Endothelial cell of umbilical vein (primary cell): ENCODE results near the gene SPEM2. TPM values are rescaled to one million over a fixed set of nuclear protein-coding genes. Genes with fewer than 3 reads are reported as not detected.
"Not testable (repeated sequence)": the region's sequence is repeated elsewhere in the genome, so short reads cannot be mapped to it uniquely, and the experiment has no call there.

ENCODE experiments used
- BruUV-seq: library from RNA; stranded (reverse); fragments of 400-500 nt; replicated peaks from 2 replicates; lab custom pipeline; 2021; lab: Mats Ljungman, UMichigan
- CTCF ChIA-PET: fragments of 300-600, 350-600 bp; sonication (Branson Sonifier 250); formaldehyde crosslinking; loops from one replicate; lab custom pipeline; 2021; ENCODE audit warnings: antibody characterized with exemption, inconsistent platforms; lab: Charles Lee
- POLR2A ChIA-PET: fragments of 300-600, 350-600 bp; sonication (Branson Sonifier 250); formaldehyde crosslinking; loops from one replicate; lab custom pipeline; 2021; ENCODE audit warnings: antibody characterized with exemption, inconsistent platforms; lab: Charles Lee
- DNase-seq: peaks from one replicate; pipeline ENCODE4 v3.0.0-alpha.2; 2011; ENCODE audit warnings: low read depth, low spot score
- FAIRE-seq: peaks from 2 replicates; lab custom pipeline; 2011; peaks lifted over from hg19 to GRCh38; lab: Jason Lieb, UNC
- H2AFZ ChIP-seq: 2 replicates; pipeline ENCODE4 v1.6.0; 2012; ENCODE audit warnings: low read depth, low read length, control low read depth, inconsistent platforms
- H3K27ac ChIP-seq: 2 replicates; pipeline ENCODE4 v1.5.1; 2011; ENCODE audit warnings: low read depth, mild to moderate bottlenecking, control low read depth, low read length, moderate library complexity; ENCODE audit not compliant: insufficient read depth
- H3K27me3 ChIP-seq, 2 experiments: 2 replicates each; pipeline versions ENCODE4 v1.6.0 to v1.6.1; 2011; ENCODE audit warnings: low read length in 2 of 2, mixed read lengths in 1 of 2; ENCODE audit not compliant: control insufficient read depth in 2 of 2, insufficient read depth in 2 of 2
- H3K36me3 ChIP-seq, 2 experiments: 2 replicates in 1 of 2; 3 replicates in 1 of 2; pipeline ENCODE4 v1.5.1; 2011; ENCODE audit warnings: low read length in 2 of 2, mild to moderate bottlenecking in 1 of 2, moderate library complexity in 1 of 2; ENCODE audit not compliant: control insufficient read depth in 2 of 2, insufficient read depth in 2 of 2; ENCODE audit errors: extremely low read depth in 1 of 2
- H3K4me1 ChIP-seq: 3 replicates; pipeline ENCODE4 v1.5.1; 2011; ENCODE audit warnings: mild to moderate bottlenecking, low read length; ENCODE audit not compliant: control insufficient read depth, insufficient read depth; ENCODE audit errors: extremely low read depth
- H3K4me2 ChIP-seq: 2 replicates; pipeline ENCODE4 v1.6.1; 2011; ENCODE audit warnings: low read length, control low read depth, mixed read lengths; ENCODE audit not compliant: insufficient read depth
- H3K4me3 ChIP-seq, 3 experiments: fragments of 200-600 bp in 1 of 3; sonication (generic), shearing (Covaris generic) in 1 of 3; replicated peaks in 1 of 3; 2 replicates each; pipeline ENCODE4 v1.5.1; 2011 to 2016; ENCODE audit warnings: control low read depth in 3 of 3, low read length in 3 of 3, mild to moderate bottlenecking in 2 of 3, inconsistent platforms in 1 of 3, low read depth in 1 of 3, moderate library complexity in 1 of 3; ENCODE audit not compliant: insufficient read depth in 1 of 3
- H3K79me2 ChIP-seq: 2 replicates; pipeline ENCODE4 v1.6.0; 2012; ENCODE audit warnings: low read length, inconsistent platforms; ENCODE audit not compliant: control insufficient read depth, insufficient read depth
- H3K9ac ChIP-seq: replicated peaks from 2 replicates; pipeline ENCODE3; 2011; ENCODE audit warnings: low read length, control low read depth; ENCODE audit not compliant: insufficient read depth; ENCODE audit errors: extremely low read depth
- H3K9me1 ChIP-seq: replicated peaks from 3 replicates; pipeline ENCODE4 v1.6.0; 2011; ENCODE audit warnings: mild to moderate bottlenecking, low read length; ENCODE audit not compliant: control insufficient read depth, insufficient read depth; ENCODE audit errors: extremely low read depth
- H3K9me3 ChIP-seq: replicated peaks from 2 replicates; pipeline ENCODE4 v1.5.1; 2012; ENCODE audit warnings: low read length, inconsistent platforms; ENCODE audit not compliant: control insufficient read depth, insufficient read depth
- H4K20me1 ChIP-seq: replicated peaks from 2 replicates; pipeline ENCODE3; 2011; ENCODE audit warnings: mild to moderate bottlenecking, low read length; ENCODE audit not compliant: control insufficient read depth, insufficient read depth; ENCODE audit errors: extremely low read depth
- EZH2 ChIP-seq: IDR thresholded peaks from 2 replicates; pipeline ENCODE4 v1.6.1; 2012; ENCODE audit warnings: borderline replicate concordance, low read depth, mild to moderate bottlenecking, moderate library complexity, low read length, inconsistent platforms; ENCODE audit not compliant: severe bottlenecking
- FOS ChIP-seq: IDR thresholded peaks from 2 replicates; pipeline ENCODE4 v1.6.1; 2011; ENCODE audit warnings: mild to moderate bottlenecking, low read length, moderate library complexity, borderline replicate concordance; ENCODE audit not compliant: insufficient read depth
- GATA2 ChIP-seq: IDR thresholded peaks from 2 replicates; pipeline ENCODE4 v1.7.0; 2011; ENCODE audit warnings: low read depth, mild to moderate bottlenecking, moderate library complexity, mixed read lengths, low read length; ENCODE audit not compliant: insufficient read length, insufficient read depth
- JUN ChIP-seq: IDR thresholded peaks from 2 replicates; pipeline ENCODE4 v1.6.1; 2011; ENCODE audit warnings: borderline replicate concordance, low read depth; ENCODE audit not compliant: insufficient read length, insufficient read depth
- MYC ChIP-seq: IDR thresholded peaks from one replicate; pipeline ENCODE4 v1.6.1; 2011; ENCODE audit warnings: mild to moderate bottlenecking, low read depth, low read length
- POLR2A ChIP-seq: IDR thresholded peaks from 2 replicates; pipeline ENCODE4 v1.6.1; 2012; ENCODE audit warnings: low read depth, mild to moderate bottlenecking, control low read depth, low read length
- POLR2AphosphoS5 ChIP-seq: IDR thresholded peaks from 2 replicates; pipeline ENCODE4 v1.6.1; 2012; ENCODE audit warnings: low read depth, mild to moderate bottlenecking, control low read depth, low read length, moderate library complexity; ENCODE audit not compliant: insufficient read depth
- dilution Hi-C: fragments of 300-500 bp; cut with MboI; formaldehyde crosslinking; loops from one replicate; pipeline ENCODE4 v1.15.0; 2019; ENCODE audit warnings: low sequenced_read_pairs; ENCODE audit not compliant: extremely low pct_ligation_motif_present
- intact Hi-C: fragments of 100-400 bp; cut with micrococcal nuclease; formaldehyde crosslinking; loops from one replicate; pipeline ENCODE4 v1.10.0; 2022
- polyA plus RNA-seq, 4 experiments: library from polyadenylated mRNA; depleted of rRNA in 3 of 4; stranded (reverse) in 3 of 4; unstranded in 1 of 4; fragments of >200 nt; gene quantifications; 2 replicates each; pipeline versions ENCODE4 v1.2.1 to v1.2.3, GENCODE V29; 2011 to 2012; ENCODE audit warnings: missing spikeins in 1 of 4
- total RNA-seq: library from RNA; stranded (reverse); gene quantifications from 2 replicates; pipeline ENCODE4 v1.2.3, GENCODE V29; 2021
- TF ChIP-seq, protein P1 (sequence below): IDR thresholded peaks from 2 replicates; pipeline ENCODE4 v1.6.1; 2011; ENCODE audit not compliant: insufficient read depth, insufficient read length
- TF ChIP-seq, protein P2 (sequence below), 2 donors: IDR thresholded peaks; 1 replicate in 1 of 2; 2 replicates in 1 of 2; pipeline ENCODE4 v1.5.1; 2011; ENCODE audit warnings: low read length in 2 of 2, mild to moderate bottlenecking in 2 of 2, moderate library complexity in 2 of 2, control low read depth in 1 of 2, inconsistent platforms in 1 of 2, low read depth in 1 of 2; ENCODE audit not compliant: insufficient read depth in 1 of 2; ENCODE audit errors: extremely low read depth in 1 of 2

Gene SPEM2
- total and polyA plus RNA-seq, 2 donors (not counting 3 experiments of a cell fraction or from before 2014, with no cell fraction given) = not detected

DNA sequence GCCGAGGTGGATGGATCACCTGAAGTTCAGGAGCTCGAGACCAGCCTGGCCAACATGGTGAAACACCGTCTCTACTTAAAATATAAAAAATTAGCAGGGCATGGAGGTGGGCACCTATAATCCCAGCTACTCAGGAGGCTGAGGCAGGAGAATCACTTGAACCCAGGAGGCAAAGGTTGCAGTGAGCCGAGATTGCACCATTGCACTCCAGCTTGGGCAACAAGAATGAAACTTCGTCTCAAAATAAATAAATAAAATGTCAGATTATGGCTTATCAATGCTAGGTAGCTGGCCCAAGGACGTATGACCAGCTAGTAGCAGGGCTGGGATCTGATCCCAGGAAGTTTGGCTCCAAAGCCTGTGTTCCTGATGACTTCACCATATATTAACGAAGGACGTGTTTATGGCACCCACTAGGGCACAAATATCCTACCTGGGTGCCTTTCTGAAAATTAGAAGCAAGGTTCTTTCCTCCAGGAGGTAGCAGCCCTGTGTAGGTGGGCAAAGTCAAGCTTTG is 45.1 kb downstream of the SPEM2 start:
- H3K9me3 ChIP-seq, H3K4me2 ChIP-seq, dilution Hi-C loops, BruUV-seq, H2AFZ ChIP-seq, H3K4me1 ChIP-seq, FAIRE-seq, DNase-seq, H3K36me3 ChIP-seq, H4K20me1 ChIP-seq, H3K9ac ChIP-seq, H3K4me3 ChIP-seq, H3K27ac ChIP-seq, H3K9me1 ChIP-seq, intact Hi-C loops, H3K27me3 ChIP-seq: not testable (repeated sequence)
- POLR2A ChIA-PET = interaction anchor here (0.7 to 1.6 kb wide), 2 partner anchors 14 to 35 kb away, joined by 3 to 4 read pairs; partner anchors contain the start of genes POLR2A and TMEM102
- H3K79me2 ChIP-seq = peaks cover 42% of the 10 kb centered on the region
- CTCF ChIA-PET = interaction anchor here (1.2 kb wide), 1 partner anchor 31 kb away, joined by 3 read pairs; the partner anchor contains the start of gene FGF11

- no TSS peak for BruUV-seq
- no peak overlapping the region for H3K4me3 ChIP-seq
Measured at GRCh38 chr17:7471729-7472128, 46.3 kb downstream of the SPEM2 start.

DNA sequence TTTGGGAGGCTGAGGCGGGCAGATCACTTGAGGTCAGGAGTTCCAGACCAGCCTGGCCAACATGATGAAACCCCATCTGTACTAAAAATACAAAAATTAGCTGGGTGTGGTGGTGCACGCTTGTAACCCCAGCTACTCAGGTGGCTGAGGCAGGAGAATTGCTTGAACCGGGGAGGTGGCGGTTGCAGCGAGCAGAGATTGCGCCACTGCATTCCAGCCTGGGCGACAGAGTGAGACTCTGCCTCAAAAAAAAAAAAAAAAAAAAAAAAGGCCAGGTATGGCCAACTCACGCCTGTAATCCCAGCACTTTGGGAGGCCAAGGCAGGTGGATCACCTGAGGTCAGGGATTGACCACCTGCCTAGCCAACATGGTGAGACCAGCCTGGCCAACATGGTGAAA is 49.4 kb downstream of the SPEM2 start:
- dilution Hi-C loops = not testable (repeated sequence)

More at GRCh38 chr17:7471729-7472128, 46.3 kb downstream of the SPEM2 start:
- ChIA-PET CTCF (interaction anchor here (1.2 kb wide), 1 partner anchor 32 kb away, joined by 3 read pairs; the partner anchor contains the start of gene FGF11), POLR2A (no interaction called here)
- dilution Hi-C loops (no loop called here), intact Hi-C loops (no loop called here)
- peaks cover 10% of the 10 kb centered on the region for H3K4me1 ChIP-seq
- peaks cover 53% of the 10 kb centered on the region for H3K79me2 ChIP-seq
- no peak for DNase-seq
- H3K9ac ChIP-seq = no peak overlapping the region
- FAIRE-seq = no peak
- no peaks in the 10 kb centered on the region for H3K9me3 ChIP-seq
- no peaks in the 10 kb centered on the region for H3K27me3 ChIP-seq
- H3K36me3 ChIP-seq = no peaks in the 10 kb centered on the region
- H3K27ac ChIP-seq = no peak overlapping the region
- no peak overlapping the region for H2AFZ ChIP-seq
- H3K4me2 ChIP-seq = no peak overlapping the region
- no peaks in the 10 kb centered on the region for H3K9me1 ChIP-seq
- H4K20me1 ChIP-seq = no peaks in the 10 kb centered on the region
- TF ChIP-seq POLR2A (no peak), FOS (no peak), MYC (no peak), POLR2AphosphoS5 (no peak), EZH2 (no peak), GATA2 (no peak), JUN (no peak)
- TF ChIP-seq, protein P1, sequence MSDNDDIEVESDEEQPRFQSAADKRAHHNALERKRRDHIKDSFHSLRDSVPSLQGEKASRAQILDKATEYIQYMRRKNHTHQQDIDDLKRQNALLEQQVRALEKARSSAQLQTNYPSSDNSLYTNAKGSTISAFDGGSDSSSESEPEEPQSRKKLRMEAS = no peak
- TF ChIP-seq, protein P2, sequence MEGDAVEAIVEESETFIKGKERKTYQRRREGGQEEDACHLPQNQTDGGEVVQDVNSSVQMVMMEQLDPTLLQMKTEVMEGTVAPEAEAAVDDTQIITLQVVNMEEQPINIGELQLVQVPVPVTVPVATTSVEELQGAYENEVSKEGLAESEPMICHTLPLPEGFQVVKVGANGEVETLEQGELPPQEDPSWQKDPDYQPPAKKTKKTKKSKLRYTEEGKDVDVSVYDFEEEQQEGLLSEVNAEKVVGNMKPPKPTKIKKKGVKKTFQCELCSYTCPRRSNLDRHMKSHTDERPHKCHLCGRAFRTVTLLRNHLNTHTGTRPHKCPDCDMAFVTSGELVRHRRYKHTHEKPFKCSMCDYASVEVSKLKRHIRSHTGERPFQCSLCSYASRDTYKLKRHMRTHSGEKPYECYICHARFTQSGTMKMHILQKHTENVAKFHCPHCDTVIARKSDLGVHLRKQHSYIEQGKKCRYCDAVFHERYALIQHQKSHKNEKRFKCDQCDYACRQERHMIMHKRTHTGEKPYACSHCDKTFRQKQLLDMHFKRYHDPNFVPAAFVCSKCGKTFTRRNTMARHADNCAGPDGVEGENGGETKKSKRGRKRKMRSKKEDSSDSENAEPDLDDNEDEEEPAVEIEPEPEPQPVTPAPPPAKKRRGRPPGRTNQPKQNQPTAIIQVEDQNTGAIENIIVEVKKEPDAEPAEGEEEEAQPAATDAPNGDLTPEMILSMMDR (IDR thresholded peaks at IDR 0.05; ENCODE audit: extremely low read depth in 1 of 2, insufficient read depth in 1 of 2, low read depth in 1 of 2, low read length in 2 of 2) = no peak

More for the DNA sequence above, 49.4 kb downstream of the SPEM2 start:
- intact Hi-C loops, DNase-seq, H3K27ac ChIP-seq, H3K36me3 ChIP-seq, H2AFZ ChIP-seq, FAIRE-seq, BruUV-seq, H3K9me1 ChIP-seq, H3K9ac ChIP-seq, H3K4me2 ChIP-seq, H4K20me1 ChIP-seq, H3K9me3 ChIP-seq, H3K4me3 ChIP-seq, CTCF ChIA-PET, H3K27me3 ChIP-seq: not testable (repeated sequence)
- peaks cover 68% of the 10 kb centered on the region for H3K79me2 ChIP-seq
- H3K4me1 ChIP-seq = peaks cover 30% of the 10 kb centered on the region
- POLR2A ChIA-PET = interaction anchor here (0.7 kb wide), 1 partner anchor 9 kb away, joined by 5 read pairs; no protein-coding TSS in a partner anchor
